Ishikawa (cell line): ENCODE measurements around the gene AFG3L2.

Experiments
- CEBPB ChIP-seq: IDR thresholded peaks from 2 replicates; pipeline ENCODE4 v1.6.1; 2012
- CREB1 ChIP-seq: IDR thresholded peaks from 2 replicates; pipeline ENCODE4 v1.6.1; 2012; ENCODE audit warnings: low read depth
- EGR1 ChIP-seq: IDR thresholded peaks from 2 replicates; pipeline ENCODE4 v1.6.1; 2012
- EP300 ChIP-seq: IDR thresholded peaks from 2 replicates; pipeline ENCODE4 v1.6.1; 2012; ENCODE audit warnings: borderline replicate concordance
- FOXM1 ChIP-seq: IDR thresholded peaks from 2 replicates; pipeline ENCODE4 v1.6.1; 2012; ENCODE audit warnings: low read depth, borderline replicate concordance
- RAD21 ChIP-seq: IDR thresholded peaks from 2 replicates; pipeline ENCODE4 v1.6.1; 2012; ENCODE audit warnings: low read depth
- TAF1 ChIP-seq: IDR thresholded peaks from 2 replicates; pipeline ENCODE4 v1.6.1; 2012; ENCODE audit warnings: low read depth, mild to moderate bottlenecking
- TCF12 ChIP-seq: IDR thresholded peaks from 2 replicates; pipeline ENCODE4 v1.6.1; 2012; ENCODE audit warnings: low read depth
- YY1 ChIP-seq: IDR thresholded peaks from 2 replicates; pipeline ENCODE4 v1.6.1; 2012; ENCODE audit warnings: low read depth
- ZBTB7A ChIP-seq: IDR thresholded peaks from 2 replicates; pipeline ENCODE4 v1.6.1; 2012; ENCODE audit warnings: low read depth
- TF ChIP-seq, protein P1 (sequence below): IDR thresholded peaks from 2 replicates; pipeline ENCODE4 v1.6.1; 2012
- TF ChIP-seq, protein P2 (sequence below): IDR thresholded peaks from 2 replicates; pipeline ENCODE4 v1.6.1; 2012; ENCODE audit warnings: low read depth, mild to moderate bottlenecking
- TF ChIP-seq, protein P3 (sequence below): IDR thresholded peaks from 2 replicates; pipeline ENCODE4 v1.6.1; 2012

DNA sequence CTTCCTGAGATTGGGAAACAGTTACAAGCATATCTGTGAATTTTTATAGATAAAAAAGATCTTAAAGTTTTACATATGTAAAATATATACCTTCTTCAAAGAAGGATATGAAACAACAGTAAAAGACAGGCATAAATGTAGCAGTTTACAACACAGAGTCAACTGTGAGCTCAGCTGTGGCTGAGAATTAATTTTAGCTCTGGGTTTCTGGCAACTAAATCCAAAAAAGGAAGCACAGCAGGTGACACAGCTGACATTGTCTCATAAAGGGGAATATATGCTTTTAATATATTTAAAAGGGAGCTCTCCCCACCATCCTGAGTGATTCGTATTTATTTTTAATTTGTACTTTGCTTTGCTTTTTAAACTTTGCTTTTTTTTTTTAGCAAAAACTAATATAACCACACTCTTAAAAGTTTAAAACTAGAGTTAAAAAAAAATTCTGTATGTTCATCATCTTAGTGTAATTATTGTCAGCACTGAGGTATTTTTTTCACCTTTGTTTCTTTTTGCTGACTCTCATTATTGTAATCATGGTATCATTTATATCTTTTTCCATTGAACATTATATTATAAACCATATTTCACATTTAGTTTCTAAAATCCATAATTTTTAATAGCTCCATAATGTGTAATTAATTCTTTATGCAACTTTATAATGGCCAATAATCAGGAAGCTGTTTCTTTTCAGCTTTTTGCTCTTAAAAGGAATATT is 62.3 kb downstream of the AFG3L2 start:
- TF ChIP-seq, protein P1, sequence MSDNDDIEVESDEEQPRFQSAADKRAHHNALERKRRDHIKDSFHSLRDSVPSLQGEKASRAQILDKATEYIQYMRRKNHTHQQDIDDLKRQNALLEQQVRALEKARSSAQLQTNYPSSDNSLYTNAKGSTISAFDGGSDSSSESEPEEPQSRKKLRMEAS: no peak
- TF ChIP-seq YY1: no peak
- no peak for TF ChIP-seq CREB1
- no peak for TF ChIP-seq FOXM1
- TF ChIP-seq, protein P2, sequence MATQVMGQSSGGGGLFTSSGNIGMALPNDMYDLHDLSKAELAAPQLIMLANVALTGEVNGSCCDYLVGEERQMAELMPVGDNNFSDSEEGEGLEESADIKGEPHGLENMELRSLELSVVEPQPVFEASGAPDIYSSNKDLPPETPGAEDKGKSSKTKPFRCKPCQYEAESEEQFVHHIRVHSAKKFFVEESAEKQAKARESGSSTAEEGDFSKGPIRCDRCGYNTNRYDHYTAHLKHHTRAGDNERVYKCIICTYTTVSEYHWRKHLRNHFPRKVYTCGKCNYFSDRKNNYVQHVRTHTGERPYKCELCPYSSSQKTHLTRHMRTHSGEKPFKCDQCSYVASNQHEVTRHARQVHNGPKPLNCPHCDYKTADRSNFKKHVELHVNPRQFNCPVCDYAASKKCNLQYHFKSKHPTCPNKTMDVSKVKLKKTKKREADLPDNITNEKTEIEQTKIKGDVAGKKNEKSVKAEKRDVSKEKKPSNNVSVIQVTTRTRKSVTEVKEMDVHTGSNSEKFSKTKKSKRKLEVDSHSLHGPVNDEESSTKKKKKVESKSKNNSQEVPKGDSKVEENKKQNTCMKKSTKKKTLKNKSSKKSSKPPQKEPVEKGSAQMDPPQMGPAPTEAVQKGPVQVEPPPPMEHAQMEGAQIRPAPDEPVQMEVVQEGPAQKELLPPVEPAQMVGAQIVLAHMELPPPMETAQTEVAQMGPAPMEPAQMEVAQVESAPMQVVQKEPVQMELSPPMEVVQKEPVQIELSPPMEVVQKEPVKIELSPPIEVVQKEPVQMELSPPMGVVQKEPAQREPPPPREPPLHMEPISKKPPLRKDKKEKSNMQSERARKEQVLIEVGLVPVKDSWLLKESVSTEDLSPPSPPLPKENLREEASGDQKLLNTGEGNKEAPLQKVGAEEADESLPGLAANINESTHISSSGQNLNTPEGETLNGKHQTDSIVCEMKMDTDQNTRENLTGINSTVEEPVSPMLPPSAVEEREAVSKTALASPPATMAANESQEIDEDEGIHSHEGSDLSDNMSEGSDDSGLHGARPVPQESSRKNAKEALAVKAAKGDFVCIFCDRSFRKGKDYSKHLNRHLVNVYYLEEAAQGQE: no peak
- TF ChIP-seq, protein P3, sequence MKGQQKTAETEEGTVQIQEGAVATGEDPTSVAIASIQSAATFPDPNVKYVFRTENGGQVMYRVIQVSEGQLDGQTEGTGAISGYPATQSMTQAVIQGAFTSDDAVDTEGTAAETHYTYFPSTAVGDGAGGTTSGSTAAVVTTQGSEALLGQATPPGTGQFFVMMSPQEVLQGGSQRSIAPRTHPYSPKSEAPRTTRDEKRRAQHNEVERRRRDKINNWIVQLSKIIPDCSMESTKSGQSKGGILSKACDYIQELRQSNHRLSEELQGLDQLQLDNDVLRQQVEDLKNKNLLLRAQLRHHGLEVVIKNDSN: no peak
- no peak for TF ChIP-seq TAF1
- no peak for TF ChIP-seq EP300
- TF ChIP-seq RAD21: no peak
- TF ChIP-seq TCF12: no peak
- no peak for TF ChIP-seq CEBPB
- TF ChIP-seq ZBTB7A: no peak
- TF ChIP-seq EGR1: no peak
